Suprapubic skin (tissue), 4 donors: ENCODE results near the gene SCYGR3. TPM values are rescaled to one million over a fixed set of nuclear protein-coding genes. Genes with fewer than 3 reads are reported as not detected.

ENCODE experiments used
- DNase-seq, 2 donors: peaks; one replicate each; pipeline ENCODE4 v3.0.0-alpha.2; 2019; ENCODE audit warnings: low spot score in 2 of 2
- H3K27ac ChIP-seq: fragments of 200-600 bp; sonication (generic); one replicate; pipeline ENCODE4 v1.5.1; 2019
- H3K27me3 ChIP-seq: fragments of 200-600 bp; sonication (generic); one replicate; pipeline ENCODE4 v1.5.1; 2019
- H3K36me3 ChIP-seq: fragments of 200-600 bp; sonication (generic); one replicate; pipeline ENCODE4 v1.5.1; 2019
- H3K4me1 ChIP-seq: fragments of 200-600 bp; sonication (generic); one replicate; pipeline ENCODE4 v1.5.1; 2019
- H3K4me3 ChIP-seq: fragments of 200-600 bp; sonication (generic); one replicate; pipeline ENCODE4 v1.5.1; 2019; ENCODE audit warnings: mild to moderate bottlenecking
- H3K9me3 ChIP-seq: fragments of 200-600 bp; sonication (generic); one replicate; pipeline ENCODE4 v1.5.1; 2019
- CTCF ChIP-seq, 2 donors: fragments of 200-600 bp in 1 of 2; fragments of 450-650 bp in 1 of 2; sonication (generic) in 1 of 2; IDR thresholded peaks; one replicate each; pipeline ENCODE4 v1.5.1; 2016 to 2019; ENCODE audit warnings: antibody characterized with exemption in 2 of 2, mild to moderate bottlenecking in 1 of 2, moderate library complexity in 1 of 2
- EP300 ChIP-seq: sonication (generic); formaldehyde crosslinking; IDR thresholded peaks from one replicate; pipeline ENCODE4 v1.6.1; 2017; ENCODE audit warnings: antibody characterized with exemption
- POLR2A ChIP-seq, 2 donors: fragments of 450-650 bp; IDR thresholded peaks; one replicate each; pipeline ENCODE4 v1.6.1; 2017; ENCODE audit warnings: antibody characterized with exemption in 2 of 2, mild to moderate bottlenecking in 2 of 2, moderate library complexity in 2 of 2
- POLR2AphosphoS5 ChIP-seq, 3 donors: sonication (generic); formaldehyde crosslinking; IDR thresholded peaks; one replicate each; pipeline ENCODE4 v1.6.1; 2017; ENCODE audit warnings: antibody characterized with exemption in 3 of 3
- WGBS: methylation state at CpG from one replicate; pipeline ENCODE4 v1.1.5; 2018; 5-methylcytosine and 5-hydroxymethylcytosine counted together
- total RNA-seq, 4 donors: library from RNA; depleted of rRNA; stranded (reverse); fragments of >200 nt; gene quantifications; one replicate each; pipeline ENCODE4 v1.1.0, GENCODE V29; 2016

SCYGR3 gene
- not detected for total RNA-seq

- no peaks in the 10 kb centered on the region for H3K9me3 ChIP-seq
- no peak for TF ChIP-seq EP300
- no peak for TF ChIP-seq POLR2AphosphoS5 (IDR thresholded peaks at IDR 0.05)
- no peak for TF ChIP-seq CTCF (IDR thresholded peaks at IDR 0.05)
- TF ChIP-seq POLR2A (IDR thresholded peaks at IDR 0.05) = no peak
- H3K4me1 ChIP-seq = peaks cover 2% of the 10 kb centered on the region
- WGBS = 98% methylated on average over 4 of the region's 4 CpGs
- H3K27me3 ChIP-seq = no peaks in the 10 kb centered on the region
- H3K27ac ChIP-seq = no peak within 1 kb of the TSS
- no peaks in the 10 kb centered on the region for H3K36me3 ChIP-seq
- DNase-seq = no peak
- H3K4me3 ChIP-seq = no peak within 1 kb of the TSS
These were observed at the start of gene SCYGR3 for GRCh38 chr2:227614740-227615139. Gene SCYGR3, minus strand, starts transcription at chr2:227614840. Its CDS starts 0 bp downstream, at chr2:227614840.

GRCh38 chr2:227661827-227662226 lies 47.2 kb upstream of the SCYGR3 start:
- WGBS = 53% methylated on average over 3 of the region's 3 CpGs
- TF ChIP-seq POLR2A (IDR thresholded peaks at IDR 0.05) (no peak), EP300 (no peak), POLR2AphosphoS5 (IDR thresholded peaks at IDR 0.05) (no peak), CTCF (IDR thresholded peaks at IDR 0.05) (no peak)

GRCh38 chr2:227661025-227661649 lies 46.5 kb upstream of the SCYGR3 start:
- no peak overlapping the region for H3K4me3 ChIP-seq
- no peaks in the 10 kb centered on the region for H3K9me3 ChIP-seq
- TF ChIP-seq POLR2AphosphoS5 (IDR thresholded peaks at IDR 0.05) (no peak), POLR2A (IDR thresholded peaks at IDR 0.05) (no peak), EP300 (no peak), CTCF (IDR thresholded peaks at IDR 0.05) (no peak)
- no peaks in the 10 kb centered on the region for H3K27me3 ChIP-seq
- H3K4me1 ChIP-seq = no peaks in the 10 kb centered on the region
- 60% methylated on average over 7 of the region's 7 CpGs for WGBS
- H3K27ac ChIP-seq = no peak overlapping the region
- H3K36me3 ChIP-seq = no peaks in the 10 kb centered on the region
- no peak for DNase-seq

More at GRCh38 chr2:227661827-227662226, 47.2 kb upstream of the SCYGR3 start:
- Histone ChIP-seq H3K27me3 (no peaks in the 10 kb centered on the region), H3K4me1 (no peaks in the 10 kb centered on the region), H3K9me3 (no peaks in the 10 kb centered on the region), H3K27ac (no peak overlapping the region), H3K36me3 (no peaks in the 10 kb centered on the region), H3K4me3 (no peak overlapping the region)
- no peak for DNase-seq

GRCh38 chr2:227657199-227657845 lies 42.7 kb upstream of the SCYGR3 start:
- Histone ChIP-seq H3K4me1 (no peaks in the 10 kb centered on the region), H3K27me3 (no peaks in the 10 kb centered on the region), H3K27ac (no peak overlapping the region), H3K36me3 (no peaks in the 10 kb centered on the region), H3K4me3 (no peak overlapping the region), H3K9me3 (no peaks in the 10 kb centered on the region)
- 81% methylated on average over 8 of the region's 8 CpGs for WGBS
- DNase-seq = no peak
- TF ChIP-seq POLR2A (IDR thresholded peaks at IDR 0.05) (no peak), EP300 (no peak), POLR2AphosphoS5 (IDR thresholded peaks at IDR 0.05) (no peak), CTCF (IDR thresholded peaks at IDR 0.05) (no peak)

GRCh38 chr2:227655454-227655853 lies 40.8 kb upstream of the SCYGR3 start:
- Histone ChIP-seq H3K27me3 (no peaks in the 10 kb centered on the region), H3K36me3 (no peaks in the 10 kb centered on the region), H3K27ac (no peak overlapping the region), H3K9me3 (no peaks in the 10 kb centered on the region), H3K4me3 (no peak overlapping the region), H3K4me1 (no peaks in the 10 kb centered on the region)
- DNase-seq = no peak
- no peak for TF ChIP-seq EP300
- peak in 1 of 3 donors; percentile 24 for TF ChIP-seq POLR2AphosphoS5 (IDR thresholded peaks at IDR 0.05)
- WGBS = 11% methylated on average over 1 of the region's 1 CpG
